22Rv1 (cell line): Measurements from ENCODE around the gene ZFP92.

ENCODE experiments used
- H3K27ac ChIP-seq: fragments of 450-650 bp; 2 replicates; pipeline ENCODE4 v1.5.1; 2017
- CTCF ChIP-seq: fragments of 450-650 bp; IDR thresholded peaks from 2 replicates; pipeline ENCODE4 v1.5.1; 2017; ENCODE audit warnings: mild to moderate bottlenecking
- ZFX ChIP-seq: fragments of 450-650 bp; IDR thresholded peaks from 2 replicates; pipeline ENCODE4 v1.6.1; 2017; ENCODE audit warnings: antibody characterized with exemption, borderline replicate concordance

Gene ZFP92

GRCh38 chrX:153371256-153371655, 40.0 kb upstream of the ZFP92 start:
- TF ChIP-seq CTCF: no peak
- no peak for TF ChIP-seq ZFX
- H3K27ac ChIP-seq: no peak overlapping the region

- TF ChIP-seq CTCF (no peak), ZFX (no peak)
- H3K27ac ChIP-seq: no peak overlapping the region
Measured at GRCh38 chrX:153372949-153373348, 38.3 kb upstream of the ZFP92 start.

- TF ChIP-seq CTCF: no peak
- TF ChIP-seq ZFX: no peak
- H3K27ac ChIP-seq: no peak overlapping the region
Measured at GRCh38 chrX:153374426-153374825, 36.8 kb upstream of the ZFP92 start.

GRCh38 chrX:153375571-153375970, 35.7 kb upstream of the ZFP92 start:
- no peak for TF ChIP-seq CTCF
- no peak for TF ChIP-seq ZFX
- H3K27ac ChIP-seq: no peak overlapping the region

GRCh38 chrX:153377727-153378126, 33.5 kb upstream of the ZFP92 start:
- TF ChIP-seq ZFX (no peak), CTCF (no peak)
- no peak overlapping the region for H3K27ac ChIP-seq

GRCh38 chrX:153378607-153379006, 32.7 kb upstream of the ZFP92 start:
- TF ChIP-seq ZFX: no peak
- TF ChIP-seq CTCF: no peak
- no peak overlapping the region for H3K27ac ChIP-seq

- no peak overlapping the region for H3K27ac ChIP-seq
- TF ChIP-seq CTCF: no peak
Measured at GRCh38 chrX:153379508-153379907, 31.8 kb upstream of the ZFP92 start.
